A549 (cell line): Measurements from ENCODE around the gene MESP2. TPM values are rescaled to one million over a fixed set of nuclear protein-coding genes. Genes with fewer than 3 reads are reported as not detected.

Experiments used
- ATAC-seq, 2 experiments: fragments of 200-7000 bp in 1 of 2; fragments of >200 bp in 1 of 2; cut with Nextera tagmentation in 1 of 2; cut with Tn5 transposase in 1 of 2; 3 replicates each; pipeline versions ENCODE4 v1.8.0 to v1.9.1; 2018 to 2020; ENCODE audit warnings: mild to moderate bottlenecking in 1 of 2, moderate library complexity in 1 of 2
- CTCF ChIA-PET: fragments of 300-600 bp; sonication (Branson Sonifier 250); formaldehyde crosslinking; extraction: SDS; loops from one replicate; lab custom pipeline; 2021; ENCODE audit warnings: antibody characterized with exemption, inconsistent platforms; lab: Yijun Ruan, JAX
- POLR2A ChIA-PET: fragments of 350-600 bp; formaldehyde crosslinking; extraction: SDS; loops from one replicate; lab custom pipeline; 2021; ENCODE audit warnings: antibody characterized with exemption, inconsistent platforms; lab: Yijun Ruan, JAX
- DNase-seq, 2 experiments: peaks; one replicate each; pipeline versions ENCODE4 v3.0.0 to v3.0.0-alpha.2; 2011 to 2016; ENCODE audit warnings: low read depth in 1 of 2, low spot score in 1 of 2
- FAIRE-seq: peaks from 2 replicates; lab custom pipeline; 2011; peaks lifted over from hg19 to GRCh38; lab: Jason Lieb, UNC
- H3K27ac ChIP-seq, 2 experiments: fragments of >200 bp; sonication (Bioruptor Twin); formaldehyde crosslinking; 3 replicates each; pipeline ENCODE4 v1.5.1; 2016 to 2017
- H3K4me1 ChIP-seq: fragments of >200 bp; sonication (Bioruptor Twin); formaldehyde crosslinking; 3 replicates; pipeline ENCODE4 v1.6.1; 2016
- H3K4me2 ChIP-seq: fragments of >200 bp; sonication (Bioruptor Twin); formaldehyde crosslinking; 3 replicates; pipeline ENCODE4 v1.6.1; 2016
- H3K4me3 ChIP-seq: fragments of >200 bp; sonication (Bioruptor Twin); formaldehyde crosslinking; 3 replicates; pipeline ENCODE4 v1.5.1; 2016
- H3K9me3 ChIP-seq: fragments of >200 bp; sonication (Bioruptor Twin); formaldehyde crosslinking; 3 replicates; pipeline ENCODE4 v1.6.1; 2016
- BCL3 ChIP-seq: fragments of >200 bp; sonication (Bioruptor Twin); formaldehyde crosslinking; IDR thresholded peaks from 3 replicates; pipeline ENCODE4 v1.6.1; 2016
- CEBPB ChIP-seq, 2 experiments: fragments of >200 bp in 1 of 2; sonication (Bioruptor Twin) in 1 of 2; formaldehyde crosslinking in 1 of 2; IDR thresholded peaks; 2 replicates each; pipeline ENCODE4 v1.6.1; 2012 to 2016
- E2F6 ChIP-seq: IDR thresholded peaks from 2 replicates; pipeline ENCODE4 v1.6.1; 2012; ENCODE audit warnings: low read depth, borderline replicate concordance
- MAX ChIP-seq: IDR thresholded peaks from 2 replicates; pipeline ENCODE4 v1.6.1; 2012
- MAZ ChIP-seq: fragments of 150-350 bp; IDR thresholded peaks from 2 replicates; pipeline ENCODE4 v1.6.1; 2014; ENCODE audit warnings: antibody characterized with exemption, low read depth, low read length, borderline replicate concordance
- PHF8 ChIP-seq: fragments of 200-600 bp; sonication (generic); IDR thresholded peaks from 2 replicates; pipeline ENCODE4 v1.6.1; 2016; ENCODE audit warnings: low read depth, mild to moderate bottlenecking, antibody characterized with exemption, moderate library complexity, borderline replicate concordance
- POLR2A ChIP-seq: IDR thresholded peaks from 2 replicates; pipeline ENCODE4 v1.6.1; 2012; ENCODE audit warnings: mild to moderate bottlenecking, low read length
- RFX5 ChIP-seq: fragments of 450-650 bp; IDR thresholded peaks from 2 replicates; pipeline ENCODE4 v1.7.1; 2014; ENCODE audit warnings: antibody characterized with exemption, mild to moderate bottlenecking, moderate library complexity
- RNF2 ChIP-seq: fragments of 200-600 bp; sonication (generic); IDR thresholded peaks from 2 replicates; pipeline ENCODE4 v1.6.1; 2016; ENCODE audit warnings: low read depth, mild to moderate bottlenecking, antibody characterized with exemption, moderate library complexity, borderline replicate concordance
- ZC3H11A ChIP-seq: fragments of 450-650 bp; IDR thresholded peaks from 2 replicates; pipeline ENCODE4 v1.6.1; 2014; ENCODE audit warnings: antibody characterized with exemption, mild to moderate bottlenecking
- ZFP36 ChIP-seq: fragments of 450-650 bp; IDR thresholded peaks from 2 replicates; pipeline ENCODE4 v1.6.1; 2014; ENCODE audit warnings: borderline replicate concordance; ENCODE audit not compliant: partially characterized antibody
- WGBS: methylation state at CpG from one replicate; pipeline ENCODE4 v1.1.6; 2017; ENCODE audit errors: missing lambda C conversion rate; 5-methylcytosine and 5-hydroxymethylcytosine counted together
- polyA plus RNA-seq, 4 experiments: library from polyadenylated mRNA; depleted of rRNA in 3 of 4; stranded (reverse); fragments of >200 nt; fragmentation: RNase III in 1 of 4; extraction: RNeasy Plus Mini Kit Qiagen cat#74134 plus additional on column Dnase treatment in 1 of 4; gene quantifications; 2 replicates in 3 of 4; 3 replicates in 1 of 4; pipeline ENCODE4 v1.2.3, GENCODE V29; 2011 to 2017
- TF ChIP-seq, protein P1 (sequence below): fragments of 250-450 bp; sonication (Bioruptor Pico); IDR thresholded peaks from 2 replicates; pipeline ENCODE4 v1.5.0; 2021; ENCODE audit warnings: mild to moderate bottlenecking, moderate library complexity, borderline replicate concordance

Gene MESP2
- polyA plus RNA-seq, 2 of the 4 experiments (the other 2 are of a cell fraction) = 0.22 to 0.57 TPM

GRCh38 chr15:89750560-89751542 lies 25.3 kb upstream of the MESP2 start, which contains the start of gene MESP1 (continued):
- TF ChIP-seq BCL3 (peak; percentile 86; the same call in 2 of the 3 replicates), E2F6 (peak; percentile 94), RFX5 (no peak), MAX (peak; percentile 95), ZFP36 (no peak), ZC3H11A (no peak), PHF8 (peak; percentile 61; the same call in 1 of the 2 replicates)
- TF ChIP-seq, protein P1, sequence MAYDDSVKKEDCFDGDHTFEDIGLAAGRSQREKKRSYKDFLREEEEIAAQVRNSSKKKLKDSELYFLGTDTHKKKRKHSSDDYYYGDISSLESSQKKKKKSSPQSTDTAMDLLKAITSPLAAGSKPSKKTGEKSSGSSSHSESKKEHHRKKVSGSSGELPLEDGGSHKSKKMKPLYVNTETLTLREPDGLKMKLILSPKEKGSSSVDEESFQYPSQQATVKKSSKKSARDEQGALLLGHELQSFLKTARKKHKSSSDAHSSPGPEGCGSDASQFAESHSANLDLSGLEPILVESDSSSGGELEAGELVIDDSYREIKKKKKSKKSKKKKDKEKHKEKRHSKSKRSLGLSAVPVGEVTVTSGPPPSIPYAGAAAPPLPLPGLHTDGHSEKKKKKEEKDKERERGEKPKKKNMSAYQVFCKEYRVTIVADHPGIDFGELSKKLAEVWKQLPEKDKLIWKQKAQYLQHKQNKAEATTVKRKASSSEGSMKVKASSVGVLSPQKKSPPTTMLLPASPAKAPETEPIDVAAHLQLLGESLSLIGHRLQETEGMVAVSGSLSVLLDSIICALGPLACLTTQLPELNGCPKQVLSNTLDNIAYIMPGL (CRISPR knock-in tag) = peak; percentile 62; the same call in 1 of the 2 replicates

DNA sequence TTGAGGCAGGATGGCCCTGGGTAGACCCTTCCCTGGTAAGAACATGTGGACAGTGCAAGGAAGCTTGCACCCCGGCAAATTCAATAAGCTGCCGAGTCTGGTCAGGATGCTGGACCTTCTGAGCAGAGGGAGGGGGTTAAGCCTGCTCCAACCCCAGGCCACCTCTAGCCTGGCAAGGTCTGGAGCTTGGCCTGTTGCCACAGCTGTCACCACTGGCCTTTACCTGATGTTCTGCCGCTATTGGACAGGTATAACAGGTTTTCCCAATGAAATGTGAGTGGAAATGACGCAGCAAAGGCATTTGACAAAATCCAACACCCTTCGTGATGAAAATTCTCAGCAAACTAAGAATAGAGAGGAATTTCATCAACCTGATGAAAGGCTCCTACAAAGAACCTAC lies 24.4 kb upstream of the MESP2 start:
- Histone ChIP-seq H3K9me3 (no peaks in the 10 kb centered on the region), H3K27ac (peak overlapping the region in 1 of 2 experiments; percentile 91; a peak in 2 of 6 replicates), H3K4me1 (peaks cover 23% of the 10 kb centered on the region), H3K4me2 (peak overlapping the region; percentile 93), H3K4me3 (peak overlapping the region; percentile 60; the same call in 2 of the 3 replicates)
- ChIA-PET CTCF (interaction anchor here (1.0 to 17.7 kb wide), 12 partner anchors 9 to 136 kb away, joined by 3 to 491 read pairs (median 5); partner anchors contain the start of gene MESP2), POLR2A (interaction anchor here (0.8 kb wide), 1 partner anchor 123 kb away, joined by 3 read pairs; no protein-coding TSS in a partner anchor)
- DNase-seq (no peak), ATAC-seq (no peak), FAIRE-seq (no peak)
- WGBS = 96% methylated on average over 5 of the region's 5 CpGs
- peak; percentile 11; the same call in 1 of the 2 replicates for TF ChIP-seq POLR2A
- no peak for TF ChIP-seq RNF2

DNA sequence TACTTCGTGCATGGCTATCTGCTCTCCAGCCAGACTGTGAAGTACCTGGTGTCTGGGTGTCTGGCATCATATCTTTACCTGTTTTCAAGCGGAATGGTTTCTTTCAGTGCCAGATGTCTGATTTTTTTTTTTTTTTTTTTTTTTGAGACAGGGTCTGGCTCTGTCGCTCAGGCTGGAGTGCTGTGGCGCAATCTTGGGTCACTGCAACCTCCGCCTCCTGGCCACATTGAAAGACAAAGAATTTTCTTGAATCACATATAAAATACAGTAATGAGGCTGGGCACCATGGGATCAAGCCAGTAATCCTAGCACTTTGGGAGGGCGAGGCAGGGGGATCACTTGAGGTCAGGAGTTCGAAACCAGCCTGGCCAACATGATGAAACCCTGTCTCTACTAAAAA lies 22.3 kb upstream of the MESP2 start:
- TF ChIP-seq CEBPB (IDR thresholded peaks at IDR 0.05) (0 out of 4 replicates have a peak, but pooled peaks of 1 of the 2 experiments have one; percentile 11), MAZ (no peak)
- DNase-seq = no peak
- Histone ChIP-seq H3K4me1 (peaks cover 23% of the 10 kb centered on the region), H3K4me2 (no peak overlapping the region), H3K9me3 (no peaks in the 10 kb centered on the region), H3K27ac (no peak overlapping the region), H3K4me3 (no peak overlapping the region)
- no peak for FAIRE-seq
- 92% methylated on average over 7 of the region's 7 CpGs for WGBS
- no peak for ATAC-seq
- ChIA-PET POLR2A (interaction anchor here (0.7 kb wide), 1 partner anchor 159 kb away, joined by 3 read pairs; no protein-coding TSS in a partner anchor), CTCF (interaction anchor here (0.7 to 17.7 kb wide), 11 partner anchors 7 to 395 kb away, joined by 3 to 491 read pairs (median 12); partner anchors contain the start of gene MESP2)
